Tibial artery (tissue), 4 donors: ENCODE data around the gene THSD7B.

ENCODE experiments used
- DNase-seq, 2 donors: peaks; one replicate each; pipeline ENCODE4 v3.0.0-alpha.2; 2019
- H3K27ac ChIP-seq, 2 donors: fragments of 200-600 bp; sonication (generic) in 1 of 2; 1 replicate in 1 of 2; 2 replicates in 1 of 2; pipeline ENCODE4 v1.5.1; 2018 to 2019; ENCODE audit warnings: mild to moderate bottlenecking in 1 of 2
- H3K27me3 ChIP-seq, 2 donors: fragments of 200-600 bp; sonication (generic) in 1 of 2; one replicate each; pipeline versions ENCODE4 v1.5.1 to v1.6.0; 2016 to 2019
- H3K36me3 ChIP-seq, 3 donors: fragments of 200-600 bp; sonication (generic) in 2 of 3; one replicate each; pipeline ENCODE4 v1.5.1; 2016 to 2019; ENCODE audit warnings: mild to moderate bottlenecking in 2 of 3
- H3K4me1 ChIP-seq, 4 donors: fragments of 200-600 bp; sonication (generic) in 2 of 4; 1 replicate in 3 of 4; 2 replicates in 1 of 4; pipeline ENCODE4 v1.5.1; 2016 to 2019
- H3K4me3 ChIP-seq, 2 donors: fragments of 200-600 bp; sonication (generic) in 1 of 2; 1 replicate in 1 of 2; 2 replicates in 1 of 2; pipeline ENCODE4 v1.5.1; 2018 to 2019; ENCODE audit warnings: mild to moderate bottlenecking in 2 of 2
- H3K9me3 ChIP-seq, 3 donors: fragments of 200-600 bp; sonication (generic) in 1 of 3; one replicate each; pipeline ENCODE4 v1.5.1; 2016 to 2019
- CTCF ChIP-seq, 2 experiments: fragments of 200-600 bp in 1 of 2; fragments of 450-650 bp in 1 of 2; IDR thresholded peaks; one replicate each; pipeline ENCODE4 v1.5.1; 2017 to 2019; ENCODE audit warnings: antibody characterized with exemption in 2 of 2, mild to moderate bottlenecking in 1 of 2, moderate library complexity in 1 of 2
- intact Hi-C: fragments of 100-400 bp; cut with DNase I; formaldehyde crosslinking; loops from one replicate; pipeline ENCODE4 v1.15.0; 2023; ENCODE audit warnings: low total_unique reads

THSD7B gene

GRCh38 chr2:137262594-137262993 is 497.2 kb downstream of the THSD7B start:
- intact Hi-C loops = no loop called here
- no peak for TF ChIP-seq CTCF (IDR thresholded peaks at IDR 0.05)

GRCh38 chr2:137287913-137288639 is 522.7 kb downstream of the THSD7B start:
- Histone ChIP-seq H3K4me3 (no peak overlapping the region), H3K27me3 (no peaks in the 10 kb centered on the region), H3K36me3 (no peaks in the 10 kb centered on the region), H3K4me1 (no peaks in the 10 kb centered on the region), H3K9me3 (no peaks in the 10 kb centered on the region), H3K27ac (no peak overlapping the region)
- TF ChIP-seq CTCF (IDR thresholded peaks at IDR 0.05) = no peak
- intact Hi-C loops = no loop called here
- no peak for DNase-seq

More at GRCh38 chr2:137262594-137262993, 497.2 kb downstream of the THSD7B start:
- Histone ChIP-seq H3K36me3 (no peaks in the 10 kb centered on the region), H3K9me3 (no peaks in the 10 kb centered on the region), H3K27ac (no peak overlapping the region), H3K27me3 (no peaks in the 10 kb centered on the region), H3K4me3 (no peak overlapping the region), H3K4me1 (no peaks in the 10 kb centered on the region)
- no peak for DNase-seq

DNA sequence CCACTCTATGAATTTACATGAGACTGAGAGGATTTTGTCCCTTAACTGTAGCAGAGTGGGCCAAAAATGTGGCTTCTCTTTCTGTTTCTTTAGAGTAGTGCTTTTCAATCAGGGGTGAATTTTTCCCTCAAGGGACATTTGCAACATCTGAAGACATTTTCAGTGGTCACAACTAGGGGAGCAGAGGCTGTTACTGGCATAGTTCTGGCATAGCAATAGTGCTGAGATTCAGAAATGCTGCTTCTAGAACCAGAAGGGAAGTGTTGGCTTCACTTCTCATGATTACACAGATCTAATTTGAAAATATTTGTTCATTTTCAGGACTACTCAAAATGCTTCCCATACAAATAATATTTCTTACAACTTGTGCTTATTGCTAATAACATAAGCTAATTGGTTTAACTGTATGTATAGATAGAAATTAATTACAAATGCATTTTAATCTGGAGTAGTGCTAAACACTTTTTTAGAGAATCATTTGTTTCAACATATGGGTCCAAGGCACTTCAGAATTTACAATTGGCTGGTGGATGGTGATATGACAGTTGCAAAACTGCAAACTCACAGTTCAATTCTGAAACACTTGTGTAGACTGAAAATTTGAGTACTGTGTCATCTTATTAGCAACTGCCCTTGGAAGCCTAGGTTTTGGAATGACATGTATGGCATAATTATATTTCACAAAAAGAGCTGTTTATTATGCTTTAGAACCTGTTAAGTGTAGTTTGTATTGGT is 526.7 kb downstream of the THSD7B start:
- no peaks in the 10 kb centered on the region for H3K9me3 ChIP-seq
- intact Hi-C loops = no loop called here
- H3K27ac ChIP-seq = no peak overlapping the region
- H3K4me1 ChIP-seq = no peaks in the 10 kb centered on the region
- DNase-seq = no peak
- no peaks in the 10 kb centered on the region for H3K27me3 ChIP-seq
- H3K36me3 ChIP-seq = no peaks in the 10 kb centered on the region
- no peak overlapping the region for H3K4me3 ChIP-seq
- no peak for TF ChIP-seq CTCF (IDR thresholded peaks at IDR 0.05)

DNA sequence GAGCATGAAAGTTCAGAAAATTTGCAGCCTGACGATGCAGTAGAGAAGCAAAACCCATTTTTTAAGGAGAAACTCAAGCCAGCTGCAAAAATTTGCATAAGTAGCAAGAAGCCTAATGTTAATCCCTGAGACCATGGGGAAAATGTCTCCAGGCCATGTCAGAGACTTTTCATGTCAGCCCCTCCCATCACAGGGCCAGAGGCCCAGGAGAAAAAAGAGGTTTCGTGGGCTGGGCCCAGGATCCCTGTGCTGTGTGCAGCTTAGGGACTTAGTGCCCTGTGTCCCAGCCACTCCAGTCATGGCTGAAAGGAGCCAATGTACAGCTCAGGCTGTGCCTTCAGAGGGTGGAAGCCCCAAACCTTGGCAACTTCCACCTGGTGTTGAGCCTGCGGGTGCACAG is 533.0 kb downstream of the THSD7B start:
- DNase-seq = no peak
- intact Hi-C loops = no loop called here
- no peak overlapping the region for H3K27ac ChIP-seq

GRCh38 chr2:137300987-137301386 is 535.6 kb downstream of the THSD7B start:
- no peaks in the 10 kb centered on the region for H3K4me1 ChIP-seq
- intact Hi-C loops = no loop called here
- no peak overlapping the region for H3K4me3 ChIP-seq
- no peak overlapping the region for H3K27ac ChIP-seq
- no peak for TF ChIP-seq CTCF (IDR thresholded peaks at IDR 0.05)
- no peak for DNase-seq
- H3K9me3 ChIP-seq = no peaks in the 10 kb centered on the region
- H3K27me3 ChIP-seq = no peaks in the 10 kb centered on the region
- H3K36me3 ChIP-seq = no peaks in the 10 kb centered on the region

More for the DNA sequence above, 533.0 kb downstream of the THSD7B start:
- Histone ChIP-seq H3K9me3 (no peaks in the 10 kb centered on the region), H3K36me3 (no peaks in the 10 kb centered on the region), H3K4me1 (no peaks in the 10 kb centered on the region), H3K27me3 (no peaks in the 10 kb centered on the region), H3K4me3 (no peak overlapping the region)
- TF ChIP-seq CTCF (IDR thresholded peaks at IDR 0.05) = no peak
